HT-29 (cell line): ENCODE data around the gene MGAT4B. TPM values are rescaled to one million over a fixed set of nuclear protein-coding genes. Genes with fewer than 3 reads are reported as not detected.
"Not testable (repeated sequence)": the region's sequence is repeated elsewhere in the genome, so short reads cannot be mapped to it uniquely, and the experiment has no call there.

Source experiments
- DNase-seq: peaks from one replicate; pipeline ENCODE4 v3.0.0-alpha.2; 2015; ENCODE audit warnings: low spot score
- total RNA-seq: library from RNA; depleted of rRNA; stranded (reverse); fragments of >200 nt; shearing (Covaris generic); gene quantifications from 2 replicates; pipeline ENCODE4 v1.2.3, GENCODE V29; 2014; rRNA removed

Gene MGAT4B
- 576 and 633 TPM in 2 replicates for total RNA-seq

DNA sequence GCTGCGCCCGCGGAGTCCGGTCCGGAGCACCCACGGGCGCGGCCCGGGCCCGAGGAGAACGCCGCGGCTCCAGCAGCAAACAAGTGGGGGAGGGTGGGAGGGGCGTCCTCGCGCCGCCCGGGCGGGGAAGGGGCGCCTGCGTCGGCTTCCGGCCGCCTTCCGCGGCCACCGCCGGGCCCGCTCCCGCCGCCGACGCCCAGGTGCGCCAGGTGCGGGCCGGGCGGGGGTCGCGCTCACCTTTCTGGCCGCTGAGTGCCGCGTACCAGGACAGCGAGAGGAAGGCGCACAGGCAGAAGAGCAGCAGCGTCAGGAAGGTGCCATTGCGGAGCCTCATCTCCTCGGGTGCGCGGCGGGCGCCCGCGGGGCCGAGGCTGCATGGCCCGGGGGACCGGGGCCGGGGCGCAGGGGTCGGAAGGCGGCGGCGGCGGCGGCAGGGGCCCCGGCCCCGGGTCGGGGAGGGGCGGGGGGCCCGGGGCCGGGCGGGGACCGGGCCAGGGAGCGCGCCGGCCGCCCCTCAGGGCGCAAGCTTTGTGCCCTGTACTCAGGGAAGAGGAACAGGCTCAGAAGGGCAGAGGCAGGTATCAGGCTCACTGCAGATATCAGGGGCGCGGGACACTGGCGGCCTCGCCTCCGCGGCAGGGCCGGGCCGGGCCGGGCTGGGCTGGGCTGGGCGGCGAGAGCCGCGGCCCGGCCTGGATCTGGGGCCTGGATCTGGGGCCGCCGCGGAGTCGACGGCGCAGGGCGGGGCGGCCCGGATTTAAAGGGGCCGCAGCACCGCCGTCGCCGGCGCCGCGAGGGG is at the start of gene MGAT4B:
TSS of gene MGAT4B (minus strand) at position 617 of the 799 bp plus-strand sequence. CDS start at position 334, 283 bp downstream.
- peak; percentile 84 for DNase-seq

DNA sequence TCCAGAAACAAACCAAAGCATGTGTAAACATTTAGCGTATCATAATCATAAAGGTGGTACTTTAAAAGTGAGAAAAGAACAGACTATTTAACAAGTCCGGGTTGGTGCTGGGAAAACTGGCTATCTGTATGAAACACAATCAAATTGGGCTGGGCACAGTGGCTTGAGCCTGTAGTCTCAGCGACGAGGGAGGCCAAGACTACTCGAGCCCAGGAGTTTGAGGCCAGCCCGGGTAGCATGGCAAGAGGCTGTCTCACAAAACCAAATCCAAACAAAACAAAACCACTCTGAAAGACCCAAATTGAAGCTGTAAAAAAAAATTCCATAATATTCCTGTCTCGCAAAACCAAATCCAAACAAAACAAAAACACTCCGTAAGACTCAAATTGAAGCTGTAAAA is 47.7 kb upstream of the MGAT4B start:
- no peak for DNase-seq

DNA sequence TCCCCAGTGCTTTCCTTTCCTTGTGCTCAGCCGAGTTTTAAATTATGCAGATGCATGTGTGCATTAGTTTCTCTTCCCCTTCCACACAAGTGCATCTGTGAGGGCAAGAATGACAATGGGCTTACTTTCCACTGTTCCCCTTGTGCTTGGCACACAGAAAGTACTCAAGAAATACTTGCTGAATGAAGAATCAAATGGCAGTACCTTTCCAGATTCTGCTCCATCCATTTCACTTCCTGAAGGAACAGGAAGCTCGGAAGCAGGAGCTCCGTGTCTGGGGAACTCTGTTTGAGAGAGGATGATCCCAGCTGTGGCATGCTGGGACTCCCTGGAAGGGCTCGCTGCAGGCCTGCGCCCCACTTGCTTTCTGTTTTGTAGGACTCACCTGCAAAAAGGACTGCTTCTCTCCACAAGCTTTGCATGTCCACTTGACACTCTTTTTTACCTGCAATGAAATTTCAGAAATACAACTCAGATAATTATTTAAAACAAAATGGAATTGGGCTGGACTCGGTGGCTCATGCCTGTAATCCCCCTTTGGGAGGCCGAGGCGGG is 46.4 kb upstream of the MGAT4B start:
- no peak for DNase-seq

GRCh38 chr5:179841621-179842020 is 35.0 kb upstream of the MGAT4B start:
- DNase-seq = no peak

DNA sequence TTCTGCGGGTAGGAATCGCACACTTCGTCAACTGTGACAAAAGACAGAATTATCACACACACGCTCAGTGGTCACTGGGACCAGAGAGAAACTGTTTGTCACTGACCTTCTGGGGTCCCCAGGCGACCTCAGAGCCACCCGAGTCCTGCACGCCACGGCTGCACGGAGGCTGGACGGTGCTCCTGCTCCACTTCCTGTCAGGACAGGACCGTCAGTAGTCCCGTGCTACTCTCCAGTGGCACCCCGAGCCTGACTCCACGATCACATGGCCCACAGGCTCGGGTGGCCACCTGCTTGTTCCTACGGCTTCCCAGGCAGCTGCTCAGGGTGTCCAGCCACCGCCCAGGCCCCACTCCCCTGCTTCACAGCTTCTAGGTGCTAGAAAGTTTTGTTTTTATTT is 34.1 kb upstream of the MGAT4B start:
- no peak for DNase-seq

GRCh38 chr5:179840321-179840720 is 33.7 kb upstream of the MGAT4B start:
- DNase-seq = no peak

DNA sequence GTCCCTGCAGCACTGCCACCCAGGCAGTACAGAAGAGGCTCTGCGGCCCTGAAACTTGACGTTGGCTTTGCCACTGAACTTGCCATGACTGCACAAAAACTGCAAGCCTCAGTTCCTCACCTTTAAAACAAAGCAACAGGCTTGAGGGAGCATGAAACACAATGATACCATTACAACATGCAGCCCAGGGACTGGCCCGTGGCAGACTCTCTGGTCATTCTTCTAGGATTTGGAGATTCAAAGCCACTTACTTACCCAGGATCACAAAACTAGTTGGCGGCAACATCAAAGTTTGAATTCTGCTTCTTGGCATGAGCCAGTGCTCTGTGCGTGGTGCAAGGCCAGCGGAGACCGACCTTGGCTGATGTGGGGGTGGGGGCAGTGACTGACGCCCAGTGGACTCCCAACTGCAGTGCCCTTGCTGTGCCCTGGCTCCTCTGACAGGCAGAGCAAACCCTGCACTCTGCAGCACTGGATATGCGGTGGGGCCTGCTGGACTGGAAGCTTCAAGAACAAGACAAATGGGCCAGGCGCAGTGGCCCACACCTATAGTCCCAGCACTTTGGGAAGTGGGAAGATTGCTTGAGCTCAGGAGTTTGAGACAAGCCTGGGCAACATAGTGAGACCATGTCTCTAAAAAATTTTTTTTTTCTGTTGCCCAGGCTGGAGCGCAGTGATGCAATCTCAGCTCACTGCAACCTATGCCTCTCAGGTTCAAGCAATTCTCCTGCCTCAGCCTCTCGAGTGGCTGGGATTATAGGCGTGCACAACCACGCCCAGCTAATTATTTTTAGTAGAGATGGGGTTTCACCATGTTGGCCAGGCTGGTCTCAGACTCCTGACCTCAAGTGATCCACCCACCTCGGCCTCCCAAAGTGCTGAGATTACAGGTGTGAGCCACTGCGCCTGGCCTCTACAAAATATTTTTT is 32.9 kb upstream of the MGAT4B start:
- no peak for DNase-seq

GRCh38 chr5:179837076-179838011 is 30.7 kb upstream of the MGAT4B start:
- DNase-seq = no peak

DNA sequence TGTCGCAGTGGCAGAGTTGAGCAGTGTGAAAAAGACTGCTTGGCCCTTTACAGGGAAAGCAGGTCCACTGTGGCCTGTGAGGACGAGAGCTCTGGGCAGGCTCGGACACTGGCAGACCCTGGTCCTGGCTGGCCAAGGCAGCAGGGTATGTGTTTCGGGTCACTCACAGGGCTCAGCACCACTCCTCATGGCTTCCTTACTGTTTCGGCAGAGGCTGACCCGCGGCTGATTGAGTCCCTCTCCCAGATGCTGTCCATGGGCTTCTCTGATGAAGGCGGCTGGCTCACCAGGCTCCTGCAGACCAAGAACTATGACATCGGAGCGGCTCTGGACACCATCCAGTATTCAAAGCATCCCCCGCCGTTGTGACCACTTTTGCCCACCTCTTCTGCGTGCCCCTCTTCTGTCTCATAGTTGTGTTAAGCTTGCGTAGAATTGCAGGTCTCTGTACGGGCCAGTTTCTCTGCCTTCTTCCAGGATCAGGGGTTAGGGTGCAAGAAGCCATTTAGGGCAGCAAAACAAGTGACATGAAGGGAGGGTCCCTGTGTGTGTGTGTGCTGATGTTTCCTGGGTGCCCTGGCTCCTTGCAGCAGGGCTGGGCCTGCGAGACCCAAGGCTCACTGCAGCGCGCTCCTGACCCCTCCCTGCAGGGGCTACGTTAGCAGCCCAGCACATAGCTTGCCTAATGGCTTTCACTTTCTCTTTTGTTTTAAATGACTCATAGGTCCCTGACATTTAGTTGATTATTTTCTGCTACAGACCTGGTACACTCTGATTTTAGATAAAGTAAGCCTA is 29.8 kb upstream of the MGAT4B start:
- no peak for DNase-seq

- not testable (repeated sequence) for DNase-seq
Observed at GRCh38 chr5:179834871-179835270, 28.2 kb upstream of the MGAT4B start.

DNA sequence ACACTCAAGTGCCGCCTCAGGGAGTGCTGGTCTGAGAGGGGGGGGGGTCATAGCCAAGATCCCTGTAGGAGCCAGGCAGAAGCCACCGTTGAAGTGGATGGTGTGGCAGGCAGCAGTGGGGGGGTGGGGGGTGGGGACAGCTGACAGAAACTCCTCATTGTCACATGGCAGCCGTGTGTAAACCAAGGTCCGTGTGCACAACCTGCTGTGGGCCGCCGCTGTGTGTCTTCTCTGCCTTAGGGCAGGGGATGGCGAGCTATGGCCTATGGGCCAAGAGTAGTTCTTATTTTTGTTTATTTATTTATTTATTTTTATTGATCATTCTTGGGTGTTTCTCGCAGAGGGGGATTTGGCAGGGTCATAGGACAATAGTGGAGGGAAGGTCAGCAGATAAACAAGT is 27.5 kb upstream of the MGAT4B start:
- DNase-seq = no peak

- DNase-seq = no peak
Observed at GRCh38 chr5:179833709-179834070, 27.0 kb upstream of the MGAT4B start.

DNA sequence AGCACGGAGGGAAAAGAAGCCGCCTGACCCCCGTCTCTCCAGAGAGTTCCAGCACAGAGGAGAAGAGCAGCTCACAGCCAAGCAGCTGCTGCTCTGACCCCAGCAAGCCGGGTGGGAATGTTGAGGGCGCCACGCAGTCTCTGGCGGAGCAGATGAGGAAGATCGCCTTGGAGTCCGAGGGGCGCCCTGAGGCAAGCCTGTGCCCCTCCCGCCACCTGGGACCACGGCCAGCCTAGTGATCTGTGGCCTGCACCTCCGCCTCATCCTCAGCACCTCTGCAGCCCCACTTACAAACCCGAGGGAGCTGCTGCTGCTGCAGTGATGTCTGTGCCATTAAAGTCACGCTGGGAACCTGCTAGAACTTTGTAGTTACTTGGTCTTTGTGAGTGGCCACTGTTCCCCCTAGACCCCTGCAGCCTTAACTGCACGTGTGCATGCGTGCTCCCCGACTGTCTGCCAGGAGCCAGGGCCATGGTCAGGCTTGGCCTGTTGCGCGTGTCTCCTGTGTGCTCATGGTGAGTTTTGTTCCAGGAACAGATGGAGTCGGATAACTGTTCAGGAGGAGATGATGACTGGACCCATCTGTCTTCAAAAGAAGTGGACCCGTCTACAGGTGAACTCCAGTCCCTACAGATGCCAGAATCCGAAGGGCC is 26.5 kb upstream of the MGAT4B start:
- DNase-seq = no peak

GRCh38 chr5:179832039-179832745 is 25.5 kb upstream of the MGAT4B start:
- no peak for DNase-seq

- DNase-seq = no peak
Observed at GRCh38 chr5:179830818-179831468, 24.3 kb upstream of the MGAT4B start.

DNA sequence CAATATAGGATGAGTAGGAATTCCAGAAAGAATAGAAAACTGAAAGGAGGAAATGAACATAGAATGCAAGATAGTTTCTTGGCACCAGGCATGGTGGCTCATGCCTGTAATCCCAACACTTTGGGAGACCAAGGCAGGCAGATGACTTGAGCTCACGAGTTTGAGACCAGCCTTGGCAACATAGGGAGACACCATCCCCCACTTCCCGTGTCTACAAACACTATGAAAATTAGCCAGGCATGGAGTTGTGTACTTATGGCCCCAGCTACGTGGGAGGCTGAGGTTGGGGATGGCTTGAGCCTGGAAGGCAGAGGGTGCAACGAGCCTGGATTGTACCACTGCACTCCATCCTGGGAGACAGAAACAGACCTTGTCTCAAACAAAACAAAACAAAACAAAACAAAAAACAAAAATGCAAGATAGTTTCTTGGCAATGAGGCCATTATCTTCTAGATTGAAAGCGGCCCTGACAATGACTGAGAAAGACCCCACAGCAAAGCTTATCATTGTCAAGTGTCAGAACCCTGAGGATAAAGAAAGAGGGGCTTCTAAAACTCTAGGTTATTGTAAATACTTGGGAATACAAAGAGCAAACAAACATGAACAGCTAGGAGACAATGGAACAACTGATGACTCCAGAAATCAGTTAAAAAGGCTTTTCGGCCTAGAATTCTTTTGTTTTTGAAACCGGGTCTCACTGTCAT is 23.2 kb upstream of the MGAT4B start:
- DNase-seq = no peak

DNA sequence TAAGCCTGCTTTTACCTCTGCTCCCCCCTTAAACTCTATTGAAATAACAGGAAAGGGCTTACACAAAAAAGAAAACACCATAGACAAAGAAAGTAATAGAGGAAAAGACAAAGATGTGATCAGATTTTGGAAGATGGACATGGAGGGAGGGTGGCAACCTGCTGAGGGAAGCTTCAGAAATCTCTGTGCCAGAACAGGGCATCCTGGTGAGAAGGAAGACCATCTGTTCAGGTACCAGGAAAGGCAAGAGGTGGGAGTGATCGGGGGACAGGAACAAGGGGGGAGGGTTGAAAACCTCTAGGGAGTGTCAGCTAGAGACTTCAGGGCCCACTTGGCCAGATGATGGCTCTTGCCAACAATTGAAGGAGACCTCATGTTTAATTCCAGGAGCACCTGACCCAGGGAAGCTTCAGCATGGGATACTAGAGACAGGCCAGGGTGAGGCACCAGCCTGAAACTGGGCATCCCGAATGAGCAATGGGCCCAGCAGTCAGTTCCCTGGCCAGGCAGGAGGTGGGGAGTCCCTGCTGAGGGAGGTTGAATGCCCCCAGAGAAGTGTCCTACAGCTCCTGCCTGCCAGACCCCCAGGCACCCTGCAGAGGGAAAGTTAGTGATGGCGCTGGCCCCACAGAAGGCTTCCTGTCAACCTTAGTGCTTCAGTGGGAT is 22.2 kb upstream of the MGAT4B start:
- no peak for DNase-seq
